Activated T-cell treated with anti-CD3 and anti-CD28 coated beads, Interleukin-2, amount 50 U/mL, for 4 hours (primary cell): Measurements from ENCODE around the gene CHIC2. TPM values are rescaled to one million over a fixed set of nuclear protein-coding genes. Genes with fewer than 3 reads are reported as not detected.
"Not testable (repeated sequence)": the region's sequence is repeated elsewhere in the genome, so short reads cannot be mapped to it uniquely, and the experiment has no call there.

Source experiments
- ATAC-seq, 2 donors: fragments of 200-7000 bp; cut with Tn5 transposase; one replicate each; pipeline ENCODE4 v1.10.0; 2021
- DNase-seq: peaks from one replicate; pipeline ENCODE4 v3.0.0-alpha.2; 2020
- H3K27me3 Mint-ChIP-seq: one replicate; pipeline ENCODE4 v1.8.0; 2021; ENCODE audit warnings: low read depth, mixed read lengths
- H3K36me3 Mint-ChIP-seq: one replicate; pipeline ENCODE4 v1.8.0; 2022; ENCODE audit warnings: mixed read lengths; ENCODE audit not compliant: insufficient read depth
- H3K4me1 Mint-ChIP-seq: one replicate; pipeline ENCODE4 v1.8.0; 2021; ENCODE audit warnings: low read depth, mixed read lengths
- H3K4me3 Mint-ChIP-seq: one replicate; pipeline ENCODE4 v1.8.0; 2021; ENCODE audit warnings: mild to moderate bottlenecking, moderate library complexity, mixed read lengths
- H3K9me3 Mint-ChIP-seq: one replicate; pipeline ENCODE4 v1.8.0; 2021; ENCODE audit warnings: mixed read lengths
- total RNA-seq, 3 donors: library from RNA; stranded (reverse); gene quantifications; one replicate each; pipeline ENCODE4 v1.2.1, GENCODE V29; 2021

The CHIC2 gene
- 10 to 100 TPM; 25.6 to 28.8 (median 27.7) TPM for total RNA-seq

- DNase-seq (peak; percentile 96), ATAC-seq (peak; percentile 91 to 94)
- Mint-ChIP-seq H3K4me1 (peaks cover 42% of the 10 kb centered on the region), H3K4me3 (peak within 1 kb of the TSS; percentile 93), H3K27me3 (no peaks in the 10 kb centered on the region), H3K36me3 (peaks cover 7% of the 10 kb centered on the region), H3K9me3 (no peaks in the 10 kb centered on the region)
Measured at GRCh38 chr4:54064317-54065111, at the start of gene CHIC2. Gene CHIC2 (minus strand): TSS chr4:54064605. CDS start chr4:54064300, 305 bp downstream.

GRCh38 chr4:54113206-54113605 is 48.8 kb upstream of the CHIC2 start:
- DNase-seq, ATAC-seq, H3K36me3 Mint-ChIP-seq, H3K4me3 Mint-ChIP-seq, H3K9me3 Mint-ChIP-seq: not testable (repeated sequence)
- H3K27me3 Mint-ChIP-seq = peaks cover 51% of the 10 kb centered on the region
- H3K4me1 Mint-ChIP-seq = peaks cover 13% of the 10 kb centered on the region

- H3K4me1 Mint-ChIP-seq = peaks cover 18% of the 10 kb centered on the region
- ATAC-seq (no peak), DNase-seq (no peak)
- H3K36me3 Mint-ChIP-seq = no peaks in the 10 kb centered on the region
- no peaks in the 10 kb centered on the region for H3K9me3 Mint-ChIP-seq
- no peak overlapping the region for H3K4me3 Mint-ChIP-seq
- H3K27me3 Mint-ChIP-seq = peaks cover 62% of the 10 kb centered on the region
Measured at GRCh38 chr4:54110019-54110416, 45.6 kb upstream of the CHIC2 start.

GRCh38 chr4:54109241-54110018 is 45.0 kb upstream of the CHIC2 start:
- ATAC-seq = no peak
- Mint-ChIP-seq H3K4me3 (no peak overlapping the region), H3K27me3 (peaks cover 65% of the 10 kb centered on the region)

GRCh38 chr4:54107951-54108748 is 43.7 kb upstream of the CHIC2 start:
- Mint-ChIP-seq H3K9me3 (no peaks in the 10 kb centered on the region), H3K27me3 (peaks cover 70% of the 10 kb centered on the region), H3K4me3 (peak overlapping the region; percentile 58), H3K36me3 (no peaks in the 10 kb centered on the region), H3K4me1 (peaks cover 20% of the 10 kb centered on the region)
- DNase-seq (no peak), ATAC-seq (no peak)

More at GRCh38 chr4:54109241-54110018, 45.0 kb upstream of the CHIC2 start:
- DNase-seq = no peak
- Mint-ChIP-seq H3K9me3 (no peaks in the 10 kb centered on the region), H3K36me3 (no peaks in the 10 kb centered on the region), H3K4me1 (peaks cover 20% of the 10 kb centered on the region)

- peaks cover 79% of the 10 kb centered on the region for H3K27me3 Mint-ChIP-seq
- no peaks in the 10 kb centered on the region for H3K36me3 Mint-ChIP-seq
- ATAC-seq (no peak), DNase-seq (no peak)
- peaks cover 37% of the 10 kb centered on the region for H3K4me1 Mint-ChIP-seq
- H3K9me3 Mint-ChIP-seq = no peaks in the 10 kb centered on the region
- no peak overlapping the region for H3K4me3 Mint-ChIP-seq
Measured at GRCh38 chr4:54104907-54105306, 40.5 kb upstream of the CHIC2 start.

- Mint-ChIP-seq H3K4me3 (no peak overlapping the region), H3K36me3 (no peaks in the 10 kb centered on the region), H3K9me3 (no peaks in the 10 kb centered on the region), H3K27me3 (peaks cover 80% of the 10 kb centered on the region), H3K4me1 (peaks cover 41% of the 10 kb centered on the region)
- DNase-seq (no peak), ATAC-seq (no peak)
Measured at GRCh38 chr4:54103190-54103574, 38.8 kb upstream of the CHIC2 start.

GRCh38 chr4:54102531-54103106 is 38.2 kb upstream of the CHIC2 start:
- Mint-ChIP-seq H3K4me1 (peaks cover 37% of the 10 kb centered on the region), H3K4me3 (no peak overlapping the region), H3K36me3 (no peaks in the 10 kb centered on the region), H3K9me3 (no peaks in the 10 kb centered on the region), H3K27me3 (peaks cover 82% of the 10 kb centered on the region)
- no peak for ATAC-seq
- no peak for DNase-seq

GRCh38 chr4:54101190-54102041 is 37.0 kb upstream of the CHIC2 start:
- Mint-ChIP-seq H3K27me3 (peaks cover 85% of the 10 kb centered on the region), H3K4me1 (peaks cover 36% of the 10 kb centered on the region)

GRCh38 chr4:54100595-54101189 is 36.3 kb upstream of the CHIC2 start:
- H3K4me3 Mint-ChIP-seq = peak overlapping the region; percentile 34
- H3K27me3 Mint-ChIP-seq = peaks cover 88% of the 10 kb centered on the region
- DNase-seq (no peak), ATAC-seq (peak; percentile 53 to 58)
- no peaks in the 10 kb centered on the region for H3K9me3 Mint-ChIP-seq
- peaks cover 36% of the 10 kb centered on the region for H3K4me1 Mint-ChIP-seq
- no peaks in the 10 kb centered on the region for H3K36me3 Mint-ChIP-seq

More at GRCh38 chr4:54101190-54102041, 37.0 kb upstream of the CHIC2 start:
- ATAC-seq (no peak), DNase-seq (no peak)
- H3K9me3 Mint-ChIP-seq = no peaks in the 10 kb centered on the region
- H3K36me3 Mint-ChIP-seq = no peaks in the 10 kb centered on the region
- peak overlapping the region; percentile 34 for H3K4me3 Mint-ChIP-seq

GRCh38 chr4:54099748-54100574 is 35.6 kb upstream of the CHIC2 start, which contains the start of gene GSX2:
Gene GSX2 (plus strand): TSS chr4:54100163. CDS start chr4:54100345, 182 bp downstream.
- H3K9me3 Mint-ChIP-seq = no peaks in the 10 kb centered on the region
- DNase-seq = no peak
- peaks cover 36% of the 10 kb centered on the region for H3K4me1 Mint-ChIP-seq
- ATAC-seq = peak; percentile 11 to 18
- no peaks in the 10 kb centered on the region for H3K36me3 Mint-ChIP-seq
- H3K4me3 Mint-ChIP-seq = peak within 1 kb of the TSS; percentile 56
- H3K27me3 Mint-ChIP-seq = peaks cover 89% of the 10 kb centered on the region

GRCh38 chr4:54099287-54099747 is 34.9 kb upstream of the CHIC2 start:
- ATAC-seq (no peak), DNase-seq (no peak)
- H3K27me3 Mint-ChIP-seq = peaks cover 89% of the 10 kb centered on the region
- H3K9me3 Mint-ChIP-seq = no peaks in the 10 kb centered on the region
- H3K36me3 Mint-ChIP-seq = no peaks in the 10 kb centered on the region
- peaks cover 34% of the 10 kb centered on the region for H3K4me1 Mint-ChIP-seq
- H3K4me3 Mint-ChIP-seq = peak overlapping the region; percentile 56
